ENCODE results near the gene GIGYF2. TPM values are rescaled to one million over a fixed set of nuclear protein-coding genes. Genes with fewer than 3 reads are reported as not detected.
"Not testable (repeated sequence)": the region's sequence is repeated elsewhere in the genome, so short reads cannot be mapped to it uniquely, and the experiment has no call there.

The GIGYF2 gene
- polyA plus RNA-seq, 1 donor (not counting 4 experiments of a cell fraction or from before 2014, with no cell fraction given), result 35.5 TPM

- H3K4me2 ChIP-seq (ENCODE audit: control insufficient read depth, extremely low read depth, insufficient read depth, low read depth, low read length); FAIRE-seq; H3K27ac ChIP-seq (ENCODE audit: control insufficient read depth, insufficient read depth, low read length); DNase-seq (ENCODE audit: low read depth, low spot score); H4K20me1 ChIP-seq (ENCODE audit: control insufficient read depth, extremely low read depth, insufficient read depth, low read length); H3K4me3 ChIP-seq (ENCODE audit: control insufficient read depth in 2 of 3, extremely low read depth in 1 of 3, insufficient read depth in 2 of 3, low read depth in 1 of 3, low read length in 3 of 3); H2AFZ ChIP-seq (ENCODE audit: control insufficient read depth, low read length); H3K27me3 ChIP-seq (ENCODE audit: control insufficient read depth, extremely low read depth, insufficient read depth, low read length); H3K4me1 ChIP-seq (ENCODE audit: control insufficient read depth, extremely low read depth, insufficient read depth, low read length); H3K9ac ChIP-seq (ENCODE audit: control insufficient read depth, extremely low read depth, insufficient read depth, low read length); H3K9me3 ChIP-seq (ENCODE audit: control insufficient read depth, low read depth, low read length); H3K79me2 ChIP-seq (ENCODE audit: control insufficient read depth, insufficient read depth, low read length); dilution Hi-C loops (cut with MboI; ENCODE audit: extremely low pct_ligation_motif_present, low sequenced_read_pairs); H3K36me3 ChIP-seq (ENCODE audit: control insufficient read depth in 2 of 2, extremely low read depth in 1 of 2, insufficient read depth in 2 of 2, low read length in 2 of 2); H3K9me1 ChIP-seq (ENCODE audit: control insufficient read depth, extremely low read depth, insufficient read depth, low read length): not testable (repeated sequence)
Observed at GRCh38 chr2:232907718-232908085, 210.6 kb downstream of the GIGYF2 start.

- no peaks in the 10 kb centered on the region for H3K9me3 ChIP-seq (ENCODE audit: control insufficient read depth, low read depth, low read length)
- no peak overlapping the region for H3K27ac ChIP-seq (ENCODE audit: control insufficient read depth, insufficient read depth, low read length)
- H3K9me1 ChIP-seq (ENCODE audit: control insufficient read depth, extremely low read depth, insufficient read depth, low read length), result no peaks in the 10 kb centered on the region
- H3K4me3 ChIP-seq (ENCODE audit: control insufficient read depth in 2 of 3, extremely low read depth in 1 of 3, insufficient read depth in 2 of 3, low read depth in 1 of 3, low read length in 3 of 3), result no peak overlapping the region
- no peak for FAIRE-seq
- H2AFZ ChIP-seq (ENCODE audit: control insufficient read depth, low read length), result no peak overlapping the region
- no peaks in the 10 kb centered on the region for H3K27me3 ChIP-seq (ENCODE audit: control insufficient read depth, extremely low read depth, insufficient read depth, low read length)
- no peak for TF ChIP-seq CTCF (optimal IDR thresholded peaks at IDR 0.05 in 1 of 3, IDR thresholded peaks at IDR 0.05 in 1 of 3, conservative IDR thresholded peaks at IDR 0.05 in 1 of 3; ENCODE audit: extremely low read depth in 1 of 3, insufficient read depth in 2 of 3, low read length in 3 of 3)
- no peak overlapping the region for H3K4me2 ChIP-seq (ENCODE audit: control insufficient read depth, extremely low read depth, insufficient read depth, low read depth, low read length)
- H3K9ac ChIP-seq (ENCODE audit: control insufficient read depth, extremely low read depth, insufficient read depth, low read length), result no peak overlapping the region
- H3K36me3 ChIP-seq (ENCODE audit: control insufficient read depth in 2 of 2, extremely low read depth in 1 of 2, insufficient read depth in 2 of 2, low read length in 2 of 2), result no peaks in the 10 kb centered on the region
- H4K20me1 ChIP-seq (ENCODE audit: control insufficient read depth, extremely low read depth, insufficient read depth, low read length), result no peaks in the 10 kb centered on the region
- dilution Hi-C loops (cut with MboI; ENCODE audit: extremely low pct_ligation_motif_present, low sequenced_read_pairs), result no loop called here
- H3K79me2 ChIP-seq (ENCODE audit: control insufficient read depth, insufficient read depth, low read length), result no peaks in the 10 kb centered on the region
- DNase-seq (ENCODE audit: low read depth, low spot score), result no peak
- H3K4me1 ChIP-seq (ENCODE audit: control insufficient read depth, extremely low read depth, insufficient read depth, low read length), result no peaks in the 10 kb centered on the region
Observed at GRCh38 chr2:232908695-232909094, 211.6 kb downstream of the GIGYF2 start.

Small RNAs within 50 kb of the gene (small RNA-seq; reads per million reads assigned to genes)
- gene RF00019 (ENCODE audit: insufficient read length in 3 of 3, low read depth in 3 of 3, low replicate concordance in 1 of 3) (0 reads per million in 3 experiments), gene RN7SL359P (ENCODE audit: insufficient read length in 3 of 3, low read depth in 3 of 3, low replicate concordance in 1 of 3) (0 reads per million in 3 experiments), gene RNU6-107P (ENCODE audit: insufficient read length in 3 of 3, low read depth in 3 of 3, low replicate concordance in 1 of 3) (0 reads per million in 3 experiments)

Other genes with a start within 250 kb of the GIGYF2 start
- not detected in 3 replicates for gene ALPI, start 241.2 kb upstream of the GIGYF2 start, polyA plus RNA-seq
- gene ECEL1, start 209.5 kb upstream of the GIGYF2 start, polyA plus RNA-seq, result not detected in 3 replicates
- not detected in 3 replicates for gene PRSS56, start 176.9 kb upstream of the GIGYF2 start, polyA plus RNA-seq
- gene CHRND, start 171.2 kb upstream of the GIGYF2 start, polyA plus RNA-seq, result not detected in 3 replicates
- gene CHRNG, start 157.6 kb upstream of the GIGYF2 start, polyA plus RNA-seq, result not detected in 3 replicates
- 0.67 to 2.3 TPM (median 1.7 TPM) in 3 replicates for gene TIGD1, start 146.8 kb upstream of the GIGYF2 start, polyA plus RNA-seq
- gene EIF4E2, start 146.6 kb upstream of the GIGYF2 start, polyA plus RNA-seq, result 41.5 to 82.7 TPM (median 79.2 TPM) in 3 replicates
- gene EFHD1, start 63.7 kb upstream of the GIGYF2 start, polyA plus RNA-seq, result not detected in 3 replicates
- not detected in 3 replicates for gene KCNJ13, start 79.2 kb downstream of the GIGYF2 start, polyA plus RNA-seq
- gene SNORC, start 172.9 kb downstream of the GIGYF2 start, polyA plus RNA-seq, result 0.66 to 1.3 TPM (median 0.83 TPM) in 3 replicates